A549 (cell line): ENCODE measurements around the gene TNRC6A. TPM values are rescaled to one million over a fixed set of nuclear protein-coding genes. Genes with fewer than 3 reads are reported as not detected.

Source experiments
- ATAC-seq, 2 experiments: fragments of 200-7000 bp in 1 of 2; fragments of >200 bp in 1 of 2; cut with Nextera tagmentation in 1 of 2; cut with Tn5 transposase in 1 of 2; 3 replicates each; pipeline versions ENCODE4 v1.8.0 to v1.9.1; 2018 to 2020; ENCODE audit warnings: mild to moderate bottlenecking in 1 of 2, moderate library complexity in 1 of 2
- CTCF ChIA-PET: fragments of 300-600 bp; sonication (Branson Sonifier 250); formaldehyde crosslinking; extraction: SDS; loops from one replicate; lab custom pipeline; 2021; ENCODE audit warnings: antibody characterized with exemption, inconsistent platforms; lab: Yijun Ruan, JAX
- POLR2A ChIA-PET: fragments of 350-600 bp; formaldehyde crosslinking; extraction: SDS; loops from one replicate; lab custom pipeline; 2021; ENCODE audit warnings: antibody characterized with exemption, inconsistent platforms; lab: Yijun Ruan, JAX
- DNase-seq, 2 experiments: peaks; one replicate each; pipeline versions ENCODE4 v3.0.0 to v3.0.0-alpha.2; 2011 to 2016; ENCODE audit warnings: low read depth in 1 of 2, low spot score in 1 of 2
- FAIRE-seq: peaks from 2 replicates; lab custom pipeline; 2011; peaks lifted over from hg19 to GRCh38; lab: Jason Lieb, UNC
- H3K27ac ChIP-seq, 2 experiments: fragments of >200 bp; sonication (Bioruptor Twin); formaldehyde crosslinking; 3 replicates each; pipeline ENCODE4 v1.5.1; 2016 to 2017
- H3K4me1 ChIP-seq: fragments of >200 bp; sonication (Bioruptor Twin); formaldehyde crosslinking; 3 replicates; pipeline ENCODE4 v1.6.1; 2016
- H3K4me2 ChIP-seq: fragments of >200 bp; sonication (Bioruptor Twin); formaldehyde crosslinking; 3 replicates; pipeline ENCODE4 v1.6.1; 2016
- H3K4me3 ChIP-seq: fragments of >200 bp; sonication (Bioruptor Twin); formaldehyde crosslinking; 3 replicates; pipeline ENCODE4 v1.5.1; 2016
- H3K9me3 ChIP-seq: fragments of >200 bp; sonication (Bioruptor Twin); formaldehyde crosslinking; 3 replicates; pipeline ENCODE4 v1.6.1; 2016
- CHD2 ChIP-seq: fragments of 150-350 bp; IDR thresholded peaks from 2 replicates; pipeline ENCODE4 v1.6.1; 2014; ENCODE audit warnings: low read length; ENCODE audit not compliant: partially characterized antibody
- FOSL2 ChIP-seq, 2 experiments: fragments of 450-650 bp in 1 of 2; fragments of >200 bp in 1 of 2; sonication (Bioruptor Twin) in 1 of 2; formaldehyde crosslinking; IDR thresholded peaks; 2 replicates each; pipeline versions ENCODE4 v1.5.0 to v1.6.1; 2016 to 2020; ENCODE audit warnings: mild to moderate bottlenecking in 1 of 2, moderate library complexity in 1 of 2
- HEYL ChIP-seq: fragments of 250-450 bp; sonication (Bioruptor Pico); IDR thresholded peaks from 2 replicates; pipeline ENCODE4 v1.8.0; 2021; ENCODE audit warnings: mild to moderate bottlenecking, moderate library complexity
- MAFK ChIP-seq: fragments of 450-650 bp; IDR thresholded peaks from 2 replicates; pipeline ENCODE4 v1.6.1; 2014; ENCODE audit not compliant: partially characterized antibody
- MYC ChIP-seq: IDR thresholded peaks from 2 replicates; pipeline ENCODE4 v1.6.1; 2012; ENCODE audit warnings: mild to moderate bottlenecking, inconsistent platforms, low read length, improper control_type of control experiment, borderline replicate concordance
- NFE2L2 ChIP-seq: fragments of 150-350 bp; conservative IDR thresholded peaks from 2 replicates; pipeline ENCODE4 v1.6.1; 2014; ENCODE audit warnings: low read length
- NPAS2 ChIP-seq: fragments of 250-450 bp; sonication (Bioruptor Pico); IDR thresholded peaks from 2 replicates; pipeline ENCODE4 v1.8.0; 2022; ENCODE audit warnings: mild to moderate bottlenecking, moderate library complexity, borderline replicate concordance
- PHF8 ChIP-seq: fragments of 200-600 bp; sonication (generic); IDR thresholded peaks from 2 replicates; pipeline ENCODE4 v1.6.1; 2016; ENCODE audit warnings: low read depth, mild to moderate bottlenecking, antibody characterized with exemption, moderate library complexity, borderline replicate concordance
- POLR2AphosphoS2 ChIP-seq: conservative IDR thresholded peaks from 2 replicates; pipeline ENCODE4 v1.6.1; 2012; ENCODE audit warnings: low read length, improper control_type of control experiment, inconsistent platforms
- RARB ChIP-seq: fragments of 250-450 bp; sonication (Bioruptor Pico); IDR thresholded peaks from 2 replicates; pipeline ENCODE4 v1.8.0; 2021; ENCODE audit warnings: mild to moderate bottlenecking, moderate library complexity
- RFX5 ChIP-seq: fragments of 450-650 bp; IDR thresholded peaks from 2 replicates; pipeline ENCODE4 v1.7.1; 2014; ENCODE audit warnings: antibody characterized with exemption, mild to moderate bottlenecking, moderate library complexity
- TFCP2L1 ChIP-seq: fragments of 250-450 bp; sonication (Bioruptor Pico); IDR thresholded peaks from 2 replicates; pipeline ENCODE4 v1.5.0; 2021; ENCODE audit warnings: mild to moderate bottlenecking
- TP53 ChIP-seq: fragments of 250-450 bp; sonication (Bioruptor Pico); IDR thresholded peaks from 2 replicates; pipeline ENCODE4 v1.5.0; 2021; ENCODE audit warnings: mild to moderate bottlenecking, moderate library complexity
- WGBS: methylation state at CpG from one replicate; pipeline ENCODE4 v1.1.6; 2017; ENCODE audit errors: missing lambda C conversion rate; 5-methylcytosine and 5-hydroxymethylcytosine counted together
- polyA plus RNA-seq, 4 experiments: library from polyadenylated mRNA; depleted of rRNA in 3 of 4; stranded (reverse); fragments of >200 nt; fragmentation: RNase III in 1 of 4; extraction: RNeasy Plus Mini Kit Qiagen cat#74134 plus additional on column Dnase treatment in 1 of 4; gene quantifications; 2 replicates in 3 of 4; 3 replicates in 1 of 4; pipeline ENCODE4 v1.2.3, GENCODE V29; 2011 to 2017
- TF ChIP-seq, protein P1 (sequence below): fragments of 250-450 bp; sonication (Bioruptor Pico); IDR thresholded peaks from 2 replicates; pipeline ENCODE4 v1.5.0; 2021; ENCODE audit warnings: mild to moderate bottlenecking, moderate library complexity, borderline replicate concordance
- TF ChIP-seq, protein P2 (sequence below): IDR thresholded peaks from 2 replicates; pipeline ENCODE4 v1.6.1; 2012
- TF ChIP-seq, protein P3 (sequence below): IDR thresholded peaks from 2 replicates; pipeline ENCODE4 v1.6.1; 2012

TNRC6A gene
- polyA plus RNA-seq, 2 of the 4 experiments (the other 2 are of a cell fraction), result 26.7 to 51.6 TPM

DNA sequence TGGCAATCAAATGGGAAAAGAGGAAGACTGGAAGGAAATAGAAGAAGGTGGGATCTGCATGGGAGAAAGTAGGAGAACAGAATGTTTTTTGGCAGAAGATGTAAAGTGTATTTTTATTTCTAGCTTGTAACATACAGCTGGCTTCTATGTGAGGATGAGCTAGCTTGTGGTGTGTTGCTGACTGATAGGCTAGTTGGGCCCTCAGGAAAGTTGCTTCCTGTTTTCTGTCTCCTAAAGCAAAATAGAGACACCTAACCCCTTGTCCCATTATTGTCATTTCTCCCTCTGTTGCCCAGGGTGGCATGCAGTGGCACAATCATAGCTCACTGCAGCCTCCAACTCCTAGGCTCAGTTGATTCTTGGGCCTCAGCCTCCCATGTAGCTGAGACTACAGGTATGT is 15.9 kb downstream of the TNRC6A start:
- no peak overlapping the region for H3K4me2 ChIP-seq
- no peak for TF ChIP-seq TFCP2L1 (CRISPR knock-in tag)
- TF ChIP-seq HEYL (CRISPR knock-in tag), result no peak
- ATAC-seq (no peak), DNase-seq (no peak), FAIRE-seq (no peak)
- H3K27ac ChIP-seq, result no peak overlapping the region
- CTCF ChIA-PET, result no interaction called here
- H3K4me3 ChIP-seq, result no peak overlapping the region
- H3K9me3 ChIP-seq, result no peaks in the 10 kb centered on the region
- POLR2A ChIA-PET, result no interaction called here
- H3K4me1 ChIP-seq, result peaks cover 30% of the 10 kb centered on the region

DNA sequence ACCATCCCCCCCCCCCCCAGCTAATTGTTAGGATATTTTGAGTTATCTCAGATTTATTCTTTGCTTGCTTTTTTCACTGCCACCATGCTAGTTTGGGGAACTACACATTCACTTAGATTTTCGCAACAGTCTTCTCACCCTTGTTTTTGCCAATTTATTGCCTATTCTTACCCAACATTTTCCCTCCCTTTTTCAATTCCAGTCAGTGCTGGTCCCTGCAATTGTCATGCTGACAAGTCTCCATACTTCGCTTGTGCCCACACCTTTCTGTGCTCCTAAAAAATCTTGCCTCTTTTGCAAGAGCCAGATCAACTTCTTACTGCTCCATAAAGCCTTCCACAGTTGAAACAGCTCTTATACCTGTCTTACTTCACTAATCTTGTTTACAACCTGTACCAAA is 16.3 kb downstream of the TNRC6A start:
- Histone ChIP-seq H3K4me3 (no peak overlapping the region), H3K9me3 (no peaks in the 10 kb centered on the region), H3K4me1 (peaks cover 30% of the 10 kb centered on the region), H3K27ac (no peak overlapping the region), H3K4me2 (no peak overlapping the region)
- TF ChIP-seq MYC, result no peak
- no peak for TF ChIP-seq POLR2AphosphoS2
- no peak for TF ChIP-seq PHF8
- TF ChIP-seq, protein P1, sequence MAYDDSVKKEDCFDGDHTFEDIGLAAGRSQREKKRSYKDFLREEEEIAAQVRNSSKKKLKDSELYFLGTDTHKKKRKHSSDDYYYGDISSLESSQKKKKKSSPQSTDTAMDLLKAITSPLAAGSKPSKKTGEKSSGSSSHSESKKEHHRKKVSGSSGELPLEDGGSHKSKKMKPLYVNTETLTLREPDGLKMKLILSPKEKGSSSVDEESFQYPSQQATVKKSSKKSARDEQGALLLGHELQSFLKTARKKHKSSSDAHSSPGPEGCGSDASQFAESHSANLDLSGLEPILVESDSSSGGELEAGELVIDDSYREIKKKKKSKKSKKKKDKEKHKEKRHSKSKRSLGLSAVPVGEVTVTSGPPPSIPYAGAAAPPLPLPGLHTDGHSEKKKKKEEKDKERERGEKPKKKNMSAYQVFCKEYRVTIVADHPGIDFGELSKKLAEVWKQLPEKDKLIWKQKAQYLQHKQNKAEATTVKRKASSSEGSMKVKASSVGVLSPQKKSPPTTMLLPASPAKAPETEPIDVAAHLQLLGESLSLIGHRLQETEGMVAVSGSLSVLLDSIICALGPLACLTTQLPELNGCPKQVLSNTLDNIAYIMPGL (CRISPR knock-in tag), result no peak
- TF ChIP-seq RFX5, result no peak
- no peak for TF ChIP-seq RARB
- TF ChIP-seq NFE2L2, result no peak
- no peak for TF ChIP-seq MAFK
- no peak for TF ChIP-seq NPAS2 (CRISPR knock-in tag)
- TF ChIP-seq, protein P2, sequence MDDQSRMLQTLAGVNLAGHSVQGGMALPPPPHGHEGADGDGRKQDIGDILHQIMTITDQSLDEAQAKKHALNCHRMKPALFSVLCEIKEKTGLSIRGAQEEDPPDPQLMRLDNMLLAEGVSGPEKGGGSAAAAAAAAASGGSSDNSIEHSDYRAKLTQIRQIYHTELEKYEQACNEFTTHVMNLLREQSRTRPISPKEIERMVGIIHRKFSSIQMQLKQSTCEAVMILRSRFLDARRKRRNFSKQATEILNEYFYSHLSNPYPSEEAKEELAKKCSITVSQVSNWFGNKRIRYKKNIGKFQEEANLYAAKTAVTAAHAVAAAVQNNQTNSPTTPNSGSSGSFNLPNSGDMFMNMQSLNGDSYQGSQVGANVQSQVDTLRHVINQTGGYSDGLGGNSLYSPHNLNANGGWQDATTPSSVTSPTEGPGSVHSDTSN, result no peak
- FAIRE-seq (no peak), ATAC-seq (no peak), DNase-seq (no peak)
- 96% methylated on average over 2 of the region's 2 CpGs for WGBS
- ChIA-PET POLR2A (no interaction called here), CTCF (no interaction called here)

DNA sequence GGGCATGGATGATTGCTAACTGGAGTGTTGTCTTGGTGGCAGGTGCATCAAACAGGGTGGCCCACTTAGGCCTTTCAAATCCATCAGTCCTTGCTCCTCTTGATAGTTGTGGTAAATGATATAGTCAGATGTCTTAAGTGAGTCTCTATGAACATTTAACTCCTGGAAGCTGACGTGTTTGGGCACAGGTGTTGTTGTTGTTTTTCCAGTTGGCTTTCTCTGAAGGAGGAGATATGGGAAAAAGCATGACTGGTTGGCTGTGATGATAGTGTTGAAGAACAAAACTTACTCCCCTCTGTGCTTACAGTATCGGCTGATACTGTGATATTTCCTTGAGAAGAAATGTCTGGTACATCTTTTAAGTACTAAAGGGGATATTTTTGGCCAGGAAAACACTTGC is 18.0 kb downstream of the TNRC6A start:
- no peak for FAIRE-seq
- POLR2A ChIA-PET, result no interaction called here

DNA sequence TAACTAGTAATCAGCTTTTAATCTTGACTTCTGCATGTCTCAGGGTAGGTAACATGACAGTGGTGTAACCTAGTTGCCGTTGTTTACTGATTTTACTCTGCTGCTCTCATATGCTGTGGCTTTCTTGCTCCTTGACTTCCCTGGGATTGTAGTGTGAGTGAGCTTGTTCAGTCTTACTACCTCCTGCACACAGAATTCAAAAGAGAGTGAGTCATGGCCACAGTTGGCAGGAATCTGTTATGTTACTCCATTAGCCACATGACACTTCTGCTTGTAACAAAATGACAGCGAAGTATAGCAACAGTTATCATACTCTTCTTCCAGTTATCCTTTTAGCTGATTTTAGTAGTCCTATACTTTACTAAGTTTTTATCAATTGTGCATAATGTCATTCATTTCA is 18.8 kb downstream of the TNRC6A start:
- FAIRE-seq, result peak; percentile 28
- Histone ChIP-seq H3K4me3 (no peak overlapping the region), H3K27ac (no peak overlapping the region), H3K9me3 (no peaks in the 10 kb centered on the region), H3K4me1 (peaks cover 30% of the 10 kb centered on the region)
- DNase-seq, result peak; percentile 29 to 35
- ATAC-seq, result peak; percentile 82 to 83; a peak in 5 of 6 replicates
- 51% methylated on average over 2 of the region's 2 CpGs for WGBS
- TF ChIP-seq TP53 (CRISPR knock-in tag) (no peak), CHD2 (no peak), FOSL2 (IDR thresholded peaks at IDR 0.05) (0 out of 2 replicates have a peak, but pooled peaks have one; percentile 11), FOSL2 (CRISPR knock-in tag; IDR thresholded peaks at IDR 0.05) (peak; percentile 49)
- TF ChIP-seq, all 56 proteins: peak for 1
- CTCF ChIA-PET, result interaction anchor here (1.1 to 3.2 kb wide), 7 partner anchors 10 to 168 kb away, joined by 3 to 11 read pairs (median 5); no protein-coding TSS in a partner anchor
- POLR2A ChIA-PET, result interaction anchor here (0.6 kb wide), 1 partner anchor 13 kb away, joined by 3 read pairs; no protein-coding TSS in a partner anchor
- H3K4me2 ChIP-seq, result peak overlapping the region; percentile 21; the same call in 2 of the 3 replicates

More for the DNA sequence above, 18.0 kb downstream of the TNRC6A start:
- TF ChIP-seq, protein P3, sequence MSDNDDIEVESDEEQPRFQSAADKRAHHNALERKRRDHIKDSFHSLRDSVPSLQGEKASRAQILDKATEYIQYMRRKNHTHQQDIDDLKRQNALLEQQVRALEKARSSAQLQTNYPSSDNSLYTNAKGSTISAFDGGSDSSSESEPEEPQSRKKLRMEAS, result no peak
- CTCF ChIA-PET, result interaction anchor here (1.7 to 3.2 kb wide), 3 partner anchors 10 to 167 kb away, joined by 4 to 11 read pairs (median 8); no protein-coding TSS in a partner anchor
- Histone ChIP-seq H3K4me2 (peak overlapping the region; percentile 21; the same call in 1 of the 3 replicates), H3K27ac (no peak overlapping the region), H3K4me3 (no peak overlapping the region), H3K4me1 (peaks cover 30% of the 10 kb centered on the region), H3K9me3 (no peaks in the 10 kb centered on the region)
- WGBS, result 94% methylated on average over 2 of the region's 2 CpGs
- ATAC-seq, result no peak
- DNase-seq, result no peak
